ENCODE measurements around the gene C1QTNF9.
"Not testable (repeated sequence)": the region's sequence is repeated elsewhere in the genome, so short reads cannot be mapped to it uniquely, and the experiment has no call there.

DNA sequence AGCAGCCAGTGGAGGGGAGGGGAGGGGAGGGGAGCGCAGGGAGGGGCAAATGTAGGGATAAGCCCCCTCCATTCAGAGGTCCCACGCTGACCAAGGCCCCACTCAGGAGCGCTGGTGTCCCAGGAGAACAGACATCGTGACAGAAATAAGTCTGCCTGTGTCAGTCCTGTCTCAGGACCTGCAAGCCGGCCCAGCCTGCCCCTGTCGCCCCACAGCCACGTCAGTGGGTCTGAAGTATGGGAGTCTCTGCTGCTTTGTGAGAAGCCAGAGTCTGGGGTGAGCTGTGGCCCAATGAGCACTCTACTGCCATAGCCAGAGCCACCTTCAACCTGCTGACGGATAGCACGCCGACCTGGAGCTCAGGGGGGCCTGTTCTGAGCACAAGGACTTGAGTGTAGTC, 8.5 kb downstream of the C1QTNF9 start:
- TF ChIP-seq BHLHE40 (IDR thresholded peaks at IDR 0.05; ENCODE audit: borderline replicate concordance); HDGF (IDR thresholded peaks at IDR 0.05; ENCODE audit: borderline replicate concordance); SP1 (IDR thresholded peaks at IDR 0.05); SUZ12 (IDR thresholded peaks at IDR 0.05); ELF4 (IDR thresholded peaks at IDR 0.05); FOXK2 (IDR thresholded peaks at IDR 0.05); L3MBTL2 (conservative IDR thresholded peaks at IDR 0.05); CTBP1 (IDR thresholded peaks at IDR 0.05; ENCODE audit: borderline replicate concordance); FOXM1 (IDR thresholded peaks at IDR 0.05; ENCODE audit: borderline replicate concordance); ARNT (IDR thresholded peaks at IDR 0.05); TARDBP (IDR thresholded peaks at IDR 0.05): not testable (repeated sequence)
